ENCODE measurements around the gene UMODL1.
A peak's percentile ranks its signal among the peaks of the same experiment; 100 is the strongest.
"Not testable (repeated sequence)": the region's sequence is repeated elsewhere in the genome, so short reads cannot be mapped to it uniquely, and the experiment has no call there.

The UMODL1 gene

GRCh38 chr21:42171091-42172053, 100.3 kb downstream of the UMODL1 start:
- no peak for DNase-seq

GRCh38 chr21:42172596-42173483, 101.7 kb downstream of the UMODL1 start:
- no peak for DNase-seq

- no peak for DNase-seq
Observed at GRCh38 chr21:42174173-42174572, 103.1 kb downstream of the UMODL1 start.

- no peak for DNase-seq
Observed at GRCh38 chr21:42175110-42175710, 104.1 kb downstream of the UMODL1 start.

GRCh38 chr21:42176859-42177258, 105.7 kb downstream of the UMODL1 start:
- DNase-seq, result no peak

GRCh38 chr21:42179316-42179715, 108.2 kb downstream of the UMODL1 start:
- no peak for DNase-seq

GRCh38 chr21:42180001-42180400, 108.9 kb downstream of the UMODL1 start:
- not testable (repeated sequence) for DNase-seq

- no peak for DNase-seq
Observed at GRCh38 chr21:42182713-42183371, 111.7 kb downstream of the UMODL1 start.

GRCh38 chr21:42183374-42184266, 112.5 kb downstream of the UMODL1 start:
- DNase-seq, result no peak

GRCh38 chr21:42186591-42186990, 115.5 kb downstream of the UMODL1 start:
- no peak for DNase-seq

- DNase-seq, result peak; percentile 81 to 88
Observed at GRCh38 chr21:42187976-42188653, 117.0 kb downstream of the UMODL1 start.

GRCh38 chr21:42188663-42189062, 117.5 kb downstream of the UMODL1 start:
- DNase-seq, result no peak

GRCh38 chr21:42189431-42189830, 118.3 kb downstream of the UMODL1 start:
- no peak for DNase-seq

GRCh38 chr21:42189860-42190485, 118.9 kb downstream of the UMODL1 start:
- peak in 1 of 2 donors; percentile 23 for DNase-seq

GRCh38 chr21:42190486-42190863, 119.4 kb downstream of the UMODL1 start:
- no peak for DNase-seq

- DNase-seq, result no peak
Observed at GRCh38 chr21:42191064-42191463, 119.9 kb downstream of the UMODL1 start.

GRCh38 chr21:42191696-42192595, 120.8 kb downstream of the UMODL1 start:
- DNase-seq, result no peak
